ENCODE data around the gene SMR3B. TPM values are rescaled to one million over a fixed set of nuclear protein-coding genes. Genes with fewer than 3 reads are reported as not detected.

The SMR3B gene
- total RNA-seq, 1 experiment from 2014 or later: not detected

Other genes with a start within 250 kb of the SMR3B start
- gene PRR27, start 228.9 kb upstream of the SMR3B start, total RNA-seq (2014; rRNA removed; shearing (Covaris generic)): not detected in 2 replicates
- not detected in 2 replicates for gene ODAM, start 187.4 kb upstream of the SMR3B start, total RNA-seq (2014; rRNA removed; shearing (Covaris generic))
- gene FDCSP, start 157.0 kb upstream of the SMR3B start, total RNA-seq (2014; rRNA removed; shearing (Covaris generic)): not detected in 2 replicates
- gene CSN3, start 140.5 kb upstream of the SMR3B start, total RNA-seq (2014; rRNA removed; shearing (Covaris generic)): not detected in 2 replicates
- not detected in 2 replicates for gene CABS1, start 48.1 kb upstream of the SMR3B start, total RNA-seq (2014; rRNA removed; shearing (Covaris generic))
- not detected in 2 replicates for gene SMR3A, start 22.4 kb upstream of the SMR3B start, total RNA-seq (2014; rRNA removed; shearing (Covaris generic))
- gene OPRPN, start 14.8 kb downstream of the SMR3B start, total RNA-seq (2014; rRNA removed; shearing (Covaris generic)): not detected in 2 replicates
- not detected in 2 replicates for gene MUC7, start 89.1 kb downstream of the SMR3B start, total RNA-seq (2014; rRNA removed; shearing (Covaris generic))
- gene AMTN, start 135.4 kb downstream of the SMR3B start, total RNA-seq (2014; rRNA removed; shearing (Covaris generic)): 17.4 and 29.6 TPM in 2 replicates
- gene AMBN, start 209.1 kb downstream of the SMR3B start, total RNA-seq (2014; rRNA removed; shearing (Covaris generic)): 0.17 TPM in 1 of 2 replicates, not detected in the other
- gene ENAM, start 245.6 kb downstream of the SMR3B start, total RNA-seq (2014; rRNA removed; shearing (Covaris generic)): not detected in 2 replicates